GM06990 (cell line): ENCODE results near the gene LMAN1.

Source experiments
- DNase-seq: peaks from one replicate; pipeline ENCODE4 v3.0.0-alpha.2; 2011; ENCODE audit not compliant: insufficient read length; ENCODE audit errors: extremely low read depth
- H3K27me3 ChIP-seq: replicated peaks from 2 replicates; pipeline ENCODE4 v1.6.0; 2011; ENCODE audit warnings: low read length; ENCODE audit not compliant: control insufficient read depth, insufficient read depth
- H3K36me3 ChIP-seq: 2 replicates; pipeline ENCODE4 v1.5.1; 2011; ENCODE audit warnings: low read length; ENCODE audit not compliant: control insufficient read depth, insufficient read depth
- H3K4me3 ChIP-seq: replicated peaks from 2 replicates; pipeline ENCODE4 v1.5.1; 2011; ENCODE audit warnings: low read depth, mild to moderate bottlenecking, control low read depth, low read length
- CTCF ChIP-seq: IDR thresholded peaks from 2 replicates; pipeline ENCODE4 v1.5.1; 2011; ENCODE audit warnings: low read length, control low read depth, mild to moderate bottlenecking, inconsistent platforms; ENCODE audit not compliant: insufficient read depth, poor library complexity, severe bottlenecking

Gene LMAN1

GRCh38 chr18:59388817-59389216 is 29.8 kb upstream of the LMAN1 start:
- Histone ChIP-seq H3K4me3 (no peak overlapping the region), H3K36me3 (no peaks in the 10 kb centered on the region), H3K27me3 (no peaks in the 10 kb centered on the region)
- no peak for DNase-seq
- TF ChIP-seq CTCF, result no peak

GRCh38 chr18:59387687-59388565 is 28.9 kb upstream of the LMAN1 start:
- DNase-seq, result no peak
- TF ChIP-seq CTCF, result no peak
- no peaks in the 10 kb centered on the region for H3K36me3 ChIP-seq
- no peaks in the 10 kb centered on the region for H3K27me3 ChIP-seq
- no peak overlapping the region for H3K4me3 ChIP-seq

GRCh38 chr18:59386909-59387686 is 28.0 kb upstream of the LMAN1 start:
- no peaks in the 10 kb centered on the region for H3K27me3 ChIP-seq
- TF ChIP-seq CTCF, result no peak
- DNase-seq, result no peak
- H3K36me3 ChIP-seq, result no peaks in the 10 kb centered on the region
- no peak overlapping the region for H3K4me3 ChIP-seq

- DNase-seq, result no peak
- Histone ChIP-seq H3K27me3 (no peaks in the 10 kb centered on the region), H3K36me3 (no peaks in the 10 kb centered on the region), H3K4me3 (no peak overlapping the region)
- no peak for TF ChIP-seq CTCF
Observed at GRCh38 chr18:59385191-59385590, 26.1 kb upstream of the LMAN1 start.

- no peaks in the 10 kb centered on the region for H3K36me3 ChIP-seq
- H3K4me3 ChIP-seq, result no peak overlapping the region
- TF ChIP-seq CTCF, result no peak
- no peaks in the 10 kb centered on the region for H3K27me3 ChIP-seq
- no peak for DNase-seq
Observed at GRCh38 chr18:59383851-59384250, 24.8 kb upstream of the LMAN1 start.
